Measurements from ENCODE around the gene PRR14L.
"Not testable (repeated sequence)": the region's sequence is repeated elsewhere in the genome, so short reads cannot be mapped to it uniquely, and the experiment has no call there.

The PRR14L gene

GRCh38 chr22:31739795-31740201 is 10.1 kb downstream of the PRR14L start:
- DNase-seq, result no peak

GRCh38 chr22:31738566-31738965 is 11.4 kb downstream of the PRR14L start:
- DNase-seq, result no peak

GRCh38 chr22:31737932-31738331 is 12.0 kb downstream of the PRR14L start:
- DNase-seq, result no peak

- no peak for DNase-seq
Measured at GRCh38 chr22:31736458-31736857, 13.5 kb downstream of the PRR14L start.

- peak; percentile 24 for DNase-seq
Measured at GRCh38 chr22:31734512-31734911, 15.4 kb downstream of the PRR14L start.

GRCh38 chr22:31733580-31734079 is 16.3 kb downstream of the PRR14L start:
- DNase-seq, result no peak

GRCh38 chr22:31732089-31732829 is 17.7 kb downstream of the PRR14L start:
- DNase-seq, result no peak

GRCh38 chr22:31730344-31730711 is 19.6 kb downstream of the PRR14L start:
- no peak for DNase-seq

GRCh38 chr22:31728857-31729256 is 21.1 kb downstream of the PRR14L start:
- no peak for DNase-seq

GRCh38 chr22:31726692-31727091 is 23.2 kb downstream of the PRR14L start:
- DNase-seq, result no peak

- DNase-seq, result no peak
Measured at GRCh38 chr22:31723723-31724122, 26.2 kb downstream of the PRR14L start.

- no peak for DNase-seq
Measured at GRCh38 chr22:31719850-31720471, 30.0 kb downstream of the PRR14L start.

- no peak for DNase-seq
Measured at GRCh38 chr22:31715147-31715778, 34.7 kb downstream of the PRR14L start.

GRCh38 chr22:31711226-31711625 is 38.7 kb downstream of the PRR14L start:
- DNase-seq, result not testable (repeated sequence)

- DNase-seq, result no peak
Measured at GRCh38 chr22:31707519-31707918, 42.4 kb downstream of the PRR14L start.

- DNase-seq, result no peak
Measured at GRCh38 chr22:31695423-31695822, 54.5 kb downstream of the PRR14L start.

- DNase-seq, result not testable (repeated sequence)
Measured at GRCh38 chr22:31694046-31694445, 55.9 kb downstream of the PRR14L start.

- no peak for DNase-seq
Measured at GRCh38 chr22:31692186-31692886, 57.6 kb downstream of the PRR14L start.

GRCh38 chr22:31691408-31691807 is 58.5 kb downstream of the PRR14L start:
- no peak for DNase-seq

- no peak for DNase-seq
Measured at GRCh38 chr22:31683181-31684105, 66.5 kb downstream of the PRR14L start.

- no peak for DNase-seq
Measured at GRCh38 chr22:31682751-31683150, 67.2 kb downstream of the PRR14L start.
